Stimulated activated CD4-positive, alpha-beta T cell treated with anti-CD3 and anti-CD28 coated beads, TNF-alpha, amount 100 ng/mL, for 1 hour (primary cell): ENCODE measurements around the gene OR5D13.

Source experiments
- DNase-seq, 3 donors: peaks; one replicate each; pipeline ENCODE4 v3.0.0-alpha.2; 2020; ENCODE audit warnings: low read depth in 3 of 3, low spot score in 1 of 3

The OR5D13 gene, protein sequence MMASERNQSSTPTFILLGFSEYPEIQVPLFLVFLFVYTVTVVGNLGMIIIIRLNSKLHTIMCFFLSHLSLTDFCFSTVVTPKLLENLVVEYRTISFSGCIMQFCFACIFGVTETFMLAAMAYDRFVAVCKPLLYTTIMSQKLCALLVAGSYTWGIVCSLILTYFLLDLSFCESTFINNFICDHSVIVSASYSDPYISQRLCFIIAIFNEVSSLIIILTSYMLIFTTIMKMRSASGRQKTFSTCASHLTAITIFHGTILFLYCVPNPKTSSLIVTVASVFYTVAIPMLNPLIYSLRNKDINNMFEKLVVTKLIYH

DNA sequence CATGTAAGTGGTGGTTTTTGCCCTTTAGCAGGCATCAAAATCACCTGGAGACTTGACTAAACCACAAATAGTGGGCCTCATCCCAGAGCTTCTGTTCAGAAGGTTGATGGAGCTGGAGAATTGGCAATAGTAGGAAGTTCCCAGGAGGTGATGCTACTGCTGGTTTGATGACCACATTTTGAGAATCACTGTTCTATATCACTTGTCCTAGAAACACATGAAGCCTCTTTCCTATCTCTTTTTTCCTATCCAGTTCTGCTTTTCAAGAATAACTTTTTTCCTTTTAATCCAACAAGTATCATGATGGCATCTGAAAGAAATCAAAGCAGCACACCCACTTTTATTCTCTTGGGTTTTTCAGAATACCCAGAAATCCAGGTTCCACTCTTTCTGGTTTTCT is at the start of gene OR5D13:
OR5D13 (plus strand) TSS at position 301 of the 400 bp plus-strand sequence; CDS start at position 301, 0 bp downstream.
- no peak for DNase-seq

DNA sequence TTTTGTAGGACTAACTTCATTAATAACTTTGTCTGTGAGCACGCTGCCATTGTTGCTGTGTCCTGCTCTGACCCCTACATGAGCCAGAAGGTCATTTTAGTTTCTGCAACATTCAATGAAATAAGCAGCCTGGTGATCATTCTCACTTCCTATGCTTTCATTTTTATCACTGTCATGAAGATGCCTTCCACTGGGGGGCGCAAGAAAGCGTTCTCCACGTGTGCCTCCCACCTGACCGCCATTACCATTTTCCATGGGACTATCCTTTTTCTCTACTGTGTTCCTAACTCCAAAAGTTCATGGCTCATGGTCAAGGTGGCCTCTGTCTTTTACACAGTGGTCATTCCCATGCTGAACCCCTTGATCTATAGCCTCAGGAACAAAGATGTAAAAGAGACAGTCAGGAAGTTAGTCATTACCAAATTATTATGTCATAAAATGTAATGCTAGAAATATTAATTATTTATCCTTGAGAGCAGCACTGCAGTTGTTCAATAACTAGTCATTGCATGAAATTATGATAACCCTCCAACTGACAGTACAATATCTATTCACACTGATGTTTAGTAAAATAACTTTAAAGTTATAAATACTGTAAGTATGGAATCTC is 46.4 kb upstream of the OR5D13 start:
- DNase-seq: no peak

DNA sequence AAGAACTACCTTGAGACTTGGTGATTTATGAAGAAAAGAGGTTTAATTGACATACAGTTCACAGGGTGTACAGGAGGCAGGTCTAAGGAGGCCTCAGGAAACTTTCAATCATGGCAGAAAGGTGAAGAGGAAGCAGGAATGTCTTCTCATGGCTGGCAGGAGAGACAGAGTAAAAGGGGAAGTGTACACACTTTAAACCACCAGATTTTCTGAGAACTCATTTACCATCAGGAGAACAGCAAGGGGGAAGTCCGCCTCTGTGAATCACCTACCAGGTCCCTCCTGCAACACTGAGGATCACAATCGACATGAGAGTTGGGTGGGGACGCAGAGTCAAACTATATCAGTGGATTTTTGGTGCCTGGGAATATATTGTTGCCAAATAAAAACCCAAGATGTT is 40.3 kb upstream of the OR5D13 start:
- no peak for DNase-seq

DNA sequence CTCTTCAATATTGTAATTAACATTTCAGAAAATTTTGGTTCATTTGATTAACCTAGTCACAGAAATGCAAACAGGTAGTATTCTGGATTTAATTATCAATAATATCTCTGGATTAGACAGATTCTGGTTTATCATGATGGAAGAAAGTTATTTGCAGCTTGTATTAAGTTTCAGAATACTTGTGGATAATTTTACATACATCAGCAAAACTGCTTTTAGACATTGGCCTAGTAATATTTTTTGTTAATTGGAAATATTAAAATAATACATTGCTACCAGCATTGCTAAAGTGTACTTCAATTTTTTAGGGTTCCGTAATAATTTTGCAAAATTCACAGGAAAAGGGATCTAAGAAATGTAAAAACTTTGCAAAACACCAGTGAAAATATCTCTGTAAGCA is 18.4 kb downstream of the OR5D13 start:
- no peak for DNase-seq

DNA sequence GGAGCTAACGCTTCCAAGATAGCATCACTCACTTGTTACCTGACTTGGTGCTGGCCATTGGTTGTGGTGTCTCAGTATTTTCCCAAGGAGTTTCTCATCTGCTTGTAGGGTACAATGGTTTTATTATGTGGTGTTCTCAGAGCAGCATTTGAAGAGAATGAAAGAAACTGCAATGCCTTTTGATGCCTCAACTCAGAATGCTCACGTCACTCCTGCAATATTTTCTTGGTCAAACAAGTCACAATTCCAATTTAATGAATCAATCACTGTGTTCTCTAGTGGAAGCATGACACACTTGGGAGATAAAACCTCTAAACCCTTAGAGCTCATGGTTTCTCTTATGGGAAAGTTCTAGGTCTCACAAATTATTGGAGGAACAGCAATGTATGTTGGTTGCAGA is 20.1 kb downstream of the OR5D13 start:
- DNase-seq: no peak

DNA sequence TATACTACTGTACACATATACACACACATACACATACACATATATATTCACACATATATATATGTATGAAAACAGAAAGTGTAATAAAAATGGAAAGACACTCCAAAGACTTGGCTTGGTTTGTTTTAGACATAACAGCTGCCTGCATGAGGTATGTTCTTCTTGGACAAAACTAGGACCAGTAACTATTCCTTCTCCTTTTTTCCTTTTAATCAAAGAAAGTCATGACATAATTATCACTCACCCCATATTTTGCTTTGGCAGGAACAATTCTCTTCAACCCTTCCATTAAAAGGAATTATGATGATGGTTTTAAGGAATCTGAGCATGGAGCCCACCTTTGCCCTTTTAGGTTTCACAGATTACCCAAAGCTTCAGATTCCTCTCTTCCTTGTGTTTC is 22.0 kb downstream of the OR5D13 start, which contains the start of gene OR5D14:
OR5D14 (plus strand) TSS at position 301 of the 400 bp plus-strand sequence; CDS start at position 301, 0 bp downstream.
- DNase-seq: no peak

DNA sequence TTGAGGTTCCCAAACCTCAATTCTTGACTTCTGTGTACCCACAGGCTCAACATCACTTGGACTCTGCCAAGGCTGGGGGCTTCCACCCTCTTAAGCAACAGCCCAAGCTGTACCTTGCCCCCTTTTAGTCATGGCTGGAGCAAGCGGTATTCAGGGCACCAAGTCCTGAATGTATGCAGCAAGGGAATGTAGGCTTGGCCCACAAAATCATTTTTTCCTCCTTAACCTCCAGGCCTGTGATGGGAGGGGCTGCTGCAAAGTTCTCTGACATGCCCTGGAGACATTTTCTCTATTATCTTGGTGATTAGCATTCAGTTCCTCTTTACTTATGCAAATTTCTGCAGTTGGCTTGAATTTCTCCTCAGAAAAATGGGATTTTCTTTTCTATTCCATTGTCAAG is 33.0 kb downstream of the OR5D13 start:
- DNase-seq: no peak

DNA sequence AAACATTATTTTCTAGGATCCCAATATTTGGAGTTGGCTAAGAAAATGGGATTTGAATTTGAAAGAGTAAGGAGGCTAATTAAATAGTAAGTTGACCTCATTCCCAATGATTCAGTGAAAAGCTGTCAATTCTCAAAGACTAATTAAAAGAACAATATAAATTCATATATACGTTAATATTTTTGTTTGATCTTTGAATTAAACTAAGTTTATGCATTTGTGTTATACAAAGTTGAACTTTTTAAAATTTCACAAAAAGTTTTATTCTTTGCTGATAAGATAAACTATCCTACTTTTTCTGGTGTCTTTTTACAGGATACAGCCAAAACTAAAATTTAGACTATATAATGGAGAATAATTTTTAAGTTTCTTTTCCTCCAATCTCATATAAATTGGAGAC is 37.8 kb downstream of the OR5D13 start, which contains the start of gene OR5L1:
OR5L1 (plus strand) TSS at position 301 of the 400 bp plus-strand sequence. CDS start 100 bp downstream, outside the sequence.
- no peak for DNase-seq

DNA sequence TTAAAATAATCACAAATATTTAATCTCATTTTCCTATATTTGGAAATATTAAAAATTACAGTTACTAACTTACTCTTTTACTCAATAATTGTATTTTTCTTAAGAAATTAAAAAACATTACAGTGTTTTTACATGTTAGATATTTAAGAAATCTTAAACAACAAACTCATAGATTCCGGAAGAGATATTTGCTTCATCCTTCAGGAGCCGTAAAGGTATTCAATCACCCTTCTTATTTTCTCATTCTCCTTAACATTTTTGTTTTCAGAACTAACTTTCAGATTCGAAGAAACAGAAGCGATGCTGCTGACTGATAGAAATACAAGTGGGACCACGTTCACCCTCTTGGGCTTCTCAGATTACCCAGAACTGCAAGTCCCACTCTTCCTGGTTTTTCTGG is 46.1 kb downstream of the OR5D13 start, which contains the start of gene OR5D18:
OR5D18 (plus strand) TSS at position 301 of the 400 bp plus-strand sequence; CDS start at position 301, 0 bp downstream.
- no peak for DNase-seq
